A549 (cell line): ENCODE measurements around the gene KIAA2012. TPM values are rescaled to one million over a fixed set of nuclear protein-coding genes. Genes with fewer than 3 reads are reported as not detected.

Experiments used
- ATAC-seq, 2 experiments: fragments of 200-7000 bp in 1 of 2; fragments of >200 bp in 1 of 2; cut with Nextera tagmentation in 1 of 2; cut with Tn5 transposase in 1 of 2; 3 replicates each; pipeline versions ENCODE4 v1.8.0 to v1.9.1; 2018 to 2020; ENCODE audit warnings: mild to moderate bottlenecking in 1 of 2, moderate library complexity in 1 of 2
- CTCF ChIA-PET: fragments of 300-600 bp; sonication (Branson Sonifier 250); formaldehyde crosslinking; extraction: SDS; loops from one replicate; lab custom pipeline; 2021; ENCODE audit warnings: antibody characterized with exemption, inconsistent platforms; lab: Yijun Ruan, JAX
- POLR2A ChIA-PET: fragments of 350-600 bp; formaldehyde crosslinking; extraction: SDS; loops from one replicate; lab custom pipeline; 2021; ENCODE audit warnings: antibody characterized with exemption, inconsistent platforms; lab: Yijun Ruan, JAX
- DNase-seq, 2 experiments: peaks; one replicate each; pipeline versions ENCODE4 v3.0.0 to v3.0.0-alpha.2; 2011 to 2016; ENCODE audit warnings: low read depth in 1 of 2, low spot score in 1 of 2
- FAIRE-seq: peaks from 2 replicates; lab custom pipeline; 2011; peaks lifted over from hg19 to GRCh38; lab: Jason Lieb, UNC
- H3K27ac ChIP-seq, 2 experiments: fragments of >200 bp; sonication (Bioruptor Twin); formaldehyde crosslinking; 3 replicates each; pipeline ENCODE4 v1.5.1; 2016 to 2017
- H3K4me1 ChIP-seq: fragments of >200 bp; sonication (Bioruptor Twin); formaldehyde crosslinking; 3 replicates; pipeline ENCODE4 v1.6.1; 2016
- H3K4me2 ChIP-seq: fragments of >200 bp; sonication (Bioruptor Twin); formaldehyde crosslinking; 3 replicates; pipeline ENCODE4 v1.6.1; 2016
- H3K4me3 ChIP-seq: fragments of >200 bp; sonication (Bioruptor Twin); formaldehyde crosslinking; 3 replicates; pipeline ENCODE4 v1.5.1; 2016
- H3K9me3 ChIP-seq: fragments of >200 bp; sonication (Bioruptor Twin); formaldehyde crosslinking; 3 replicates; pipeline ENCODE4 v1.6.1; 2016
- BHLHE40 ChIP-seq: IDR thresholded peaks from 2 replicates; pipeline ENCODE4 v1.6.1; 2012; ENCODE audit warnings: low read depth, low read length, inconsistent platforms
- CEBPB ChIP-seq, 2 experiments: fragments of >200 bp in 1 of 2; sonication (Bioruptor Twin) in 1 of 2; formaldehyde crosslinking in 1 of 2; IDR thresholded peaks; 2 replicates each; pipeline ENCODE4 v1.6.1; 2012 to 2016
- CHD2 ChIP-seq: fragments of 150-350 bp; IDR thresholded peaks from 2 replicates; pipeline ENCODE4 v1.6.1; 2014; ENCODE audit warnings: low read length; ENCODE audit not compliant: partially characterized antibody
- EHF ChIP-seq: fragments of 250-450 bp; sonication (Bioruptor Pico); IDR thresholded peaks from 2 replicates; pipeline ENCODE4 v1.5.0; 2020; ENCODE audit warnings: mild to moderate bottlenecking
- EP300 ChIP-seq, 2 experiments: fragments of >200 bp; sonication (Bioruptor Twin); formaldehyde crosslinking; IDR thresholded peaks; 2 replicates in 1 of 2; 3 replicates in 1 of 2; pipeline ENCODE4 v1.6.1; 2016 to 2017
- ESRRA ChIP-seq: fragments of 150-350 bp; IDR thresholded peaks from 2 replicates; pipeline ENCODE4 v1.6.1; 2014; ENCODE audit warnings: mild to moderate bottlenecking, low read length, borderline replicate concordance
- FOSL2 ChIP-seq, 2 experiments: fragments of 450-650 bp in 1 of 2; fragments of >200 bp in 1 of 2; sonication (Bioruptor Twin) in 1 of 2; formaldehyde crosslinking; IDR thresholded peaks; 2 replicates each; pipeline versions ENCODE4 v1.5.0 to v1.6.1; 2016 to 2020; ENCODE audit warnings: mild to moderate bottlenecking in 1 of 2, moderate library complexity in 1 of 2
- GATA3 ChIP-seq: IDR thresholded peaks from 2 replicates; pipeline ENCODE4 v1.6.1; 2012; ENCODE audit warnings: borderline replicate concordance
- HOXA7 ChIP-seq: fragments of 250-450 bp; sonication (Bioruptor Pico); IDR thresholded peaks from 2 replicates; pipeline ENCODE4 v1.5.0; 2020; ENCODE audit warnings: mild to moderate bottlenecking, moderate library complexity
- HOXB13 ChIP-seq: fragments of 250-450 bp; sonication (Bioruptor Pico); IDR thresholded peaks from 2 replicates; pipeline ENCODE4 v1.5.0; 2020; ENCODE audit warnings: low read depth, mild to moderate bottlenecking, moderate library complexity
- HOXB5 ChIP-seq: fragments of 250-450 bp; sonication (Bioruptor Pico); IDR thresholded peaks from 2 replicates; pipeline ENCODE4 v1.5.0; 2020; ENCODE audit warnings: mild to moderate bottlenecking, moderate library complexity
- JUN ChIP-seq, 2 experiments: fragments of >200 bp; sonication (Bioruptor Twin); formaldehyde crosslinking; IDR thresholded peaks; 2 replicates in 1 of 2; 3 replicates in 1 of 2; pipeline ENCODE4 v1.6.1; 2016 to 2017
- JUNB ChIP-seq: fragments of >200 bp; sonication (Bioruptor Twin); formaldehyde crosslinking; IDR thresholded peaks from 2 replicates; pipeline ENCODE4 v1.6.1; 2016
- KDM5A ChIP-seq: fragments of 200-600 bp; sonication (generic); IDR thresholded peaks from 2 replicates; pipeline ENCODE4 v1.6.1; 2016; ENCODE audit warnings: antibody characterized with exemption, mild to moderate bottlenecking
- MAZ ChIP-seq: fragments of 150-350 bp; IDR thresholded peaks from 2 replicates; pipeline ENCODE4 v1.6.1; 2014; ENCODE audit warnings: antibody characterized with exemption, low read depth, low read length, borderline replicate concordance
- NFE2L2 ChIP-seq: fragments of 150-350 bp; conservative IDR thresholded peaks from 2 replicates; pipeline ENCODE4 v1.6.1; 2014; ENCODE audit warnings: low read length
- PHF8 ChIP-seq: fragments of 200-600 bp; sonication (generic); IDR thresholded peaks from 2 replicates; pipeline ENCODE4 v1.6.1; 2016; ENCODE audit warnings: low read depth, mild to moderate bottlenecking, antibody characterized with exemption, moderate library complexity, borderline replicate concordance
- POLR2AphosphoS2 ChIP-seq: conservative IDR thresholded peaks from 2 replicates; pipeline ENCODE4 v1.6.1; 2012; ENCODE audit warnings: low read length, improper control_type of control experiment, inconsistent platforms
- RAD21 ChIP-seq, 2 experiments: fragments of >200 bp in 1 of 2; sonication (Bioruptor Twin) in 1 of 2; formaldehyde crosslinking in 1 of 2; IDR thresholded peaks in 1 of 2; conservative IDR thresholded peaks in 1 of 2; 2 replicates in 1 of 2; 3 replicates in 1 of 2; pipeline ENCODE4 v1.6.1; 2012 to 2018; ENCODE audit warnings: inconsistent platforms in 1 of 2
- RARB ChIP-seq: fragments of 250-450 bp; sonication (Bioruptor Pico); IDR thresholded peaks from 2 replicates; pipeline ENCODE4 v1.8.0; 2021; ENCODE audit warnings: mild to moderate bottlenecking, moderate library complexity
- SMC3 ChIP-seq: fragments of >200 bp; sonication (Bioruptor Twin); formaldehyde crosslinking; IDR thresholded peaks from 3 replicates; pipeline ENCODE4 v1.6.1; 2018; ENCODE audit warnings: inconsistent platforms
- SREBF2 ChIP-seq: fragments of 450-650 bp; IDR thresholded peaks from 2 replicates; pipeline ENCODE4 v1.6.1; 2014; ENCODE audit warnings: mild to moderate bottlenecking, moderate library complexity
- TFCP2L1 ChIP-seq: fragments of 250-450 bp; sonication (Bioruptor Pico); IDR thresholded peaks from 2 replicates; pipeline ENCODE4 v1.5.0; 2021; ENCODE audit warnings: mild to moderate bottlenecking
- TP53 ChIP-seq: fragments of 250-450 bp; sonication (Bioruptor Pico); IDR thresholded peaks from 2 replicates; pipeline ENCODE4 v1.5.0; 2021; ENCODE audit warnings: mild to moderate bottlenecking, moderate library complexity
- ZC3H11A ChIP-seq: fragments of 450-650 bp; IDR thresholded peaks from 2 replicates; pipeline ENCODE4 v1.6.1; 2014; ENCODE audit warnings: antibody characterized with exemption, mild to moderate bottlenecking
- ZFP36 ChIP-seq: fragments of 450-650 bp; IDR thresholded peaks from 2 replicates; pipeline ENCODE4 v1.6.1; 2014; ENCODE audit warnings: borderline replicate concordance; ENCODE audit not compliant: partially characterized antibody
- ZNF302 ChIP-seq: fragments of 250-450 bp; sonication (Bioruptor Pico); IDR thresholded peaks from 2 replicates; pipeline ENCODE4 v1.9.0; 2021; ENCODE audit warnings: inconsistent platforms, mild to moderate bottlenecking, moderate library complexity
- WGBS: methylation state at CpG from one replicate; pipeline ENCODE4 v1.1.6; 2017; ENCODE audit errors: missing lambda C conversion rate; 5-methylcytosine and 5-hydroxymethylcytosine counted together
- polyA plus RNA-seq, 4 experiments: library from polyadenylated mRNA; depleted of rRNA in 3 of 4; stranded (reverse); fragments of >200 nt; fragmentation: RNase III in 1 of 4; extraction: RNeasy Plus Mini Kit Qiagen cat#74134 plus additional on column Dnase treatment in 1 of 4; gene quantifications; 2 replicates in 3 of 4; 3 replicates in 1 of 4; pipeline ENCODE4 v1.2.3, GENCODE V29; 2011 to 2017
- TF ChIP-seq, protein P1 (sequence below): fragments of 150-350 bp; IDR thresholded peaks from 2 replicates; pipeline ENCODE4 v1.6.1; 2014; ENCODE audit warnings: low read depth, mild to moderate bottlenecking, low read length
- TF ChIP-seq, protein P2 (sequence below): fragments of >200 bp; sonication (Bioruptor Twin); formaldehyde crosslinking; IDR thresholded peaks from 2 replicates; pipeline ENCODE4 v1.6.1; 2016
- TF ChIP-seq, protein P3 (sequence below): IDR thresholded peaks from 2 replicates; pipeline ENCODE4 v1.6.1; 2012
- TF ChIP-seq, protein P4 (sequence below): fragments of 250-450 bp; sonication (Bioruptor Pico); IDR thresholded peaks from 2 replicates; pipeline ENCODE4 v1.5.0; 2020; ENCODE audit warnings: low read depth, mild to moderate bottlenecking, moderate library complexity
- TF ChIP-seq, protein P5 (sequence below): fragments of 450-650 bp; IDR thresholded peaks from 2 replicates; pipeline ENCODE4 v1.6.1; 2014; ENCODE audit warnings: antibody characterized with exemption

The KIAA2012 gene
- polyA plus RNA-seq, 2 of the 4 experiments (the other 2 are of a cell fraction) = 0.01 to 0.04 TPM

DNA sequence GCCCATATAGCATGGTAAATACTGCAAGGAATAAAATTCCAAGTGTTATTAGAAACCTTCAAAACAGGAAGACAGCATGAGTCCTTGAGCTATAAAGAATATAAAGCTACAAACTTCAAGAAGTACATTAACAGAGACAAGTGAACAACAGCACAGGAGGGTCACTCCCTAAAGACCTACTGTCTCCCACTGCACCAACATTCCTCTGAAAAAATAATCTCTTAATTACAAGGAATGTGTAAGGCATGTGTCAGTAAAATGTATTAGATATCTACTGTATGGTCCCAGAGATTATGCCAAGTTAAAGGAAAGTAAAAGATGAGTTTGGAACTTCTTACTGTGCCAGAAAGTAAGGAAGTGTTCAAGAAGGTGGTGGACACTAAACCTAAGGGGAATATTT, 135.5 kb downstream of the KIAA2012 start:
- TF ChIP-seq PHF8 = no peak
- no peak for TF ChIP-seq JUN (IDR thresholded peaks at IDR 0.05)
- no peak for TF ChIP-seq EP300 (IDR thresholded peaks at IDR 0.05)
- no peak for TF ChIP-seq SMC3
- TF ChIP-seq RARB = no peak
- TF ChIP-seq HOXB5 (CRISPR knock-in tag) = no peak
- TF ChIP-seq RAD21 (conservative IDR thresholded peaks at IDR 0.05 in 1 of 2, IDR thresholded peaks at IDR 0.05 in 1 of 2) = no peak
- no peak for TF ChIP-seq ZC3H11A
- TF ChIP-seq BHLHE40 = no peak
- no peak for TF ChIP-seq HOXA7
- ATAC-seq (no peak), FAIRE-seq (no peak), DNase-seq (no peak)
- Histone ChIP-seq H3K4me3 (no peak overlapping the region), H3K4me1 (no peaks in the 10 kb centered on the region), H3K9me3 (no peaks in the 10 kb centered on the region), H3K27ac (no peak overlapping the region), H3K4me2 (no peak overlapping the region)
- ChIA-PET POLR2A (no interaction called here), CTCF (interaction anchor here (0.6 to 0.9 kb wide), 3 partner anchors 29 to 38 kb away, joined by 3 to 4 read pairs (median 3); no protein-coding TSS in a partner anchor)

DNA sequence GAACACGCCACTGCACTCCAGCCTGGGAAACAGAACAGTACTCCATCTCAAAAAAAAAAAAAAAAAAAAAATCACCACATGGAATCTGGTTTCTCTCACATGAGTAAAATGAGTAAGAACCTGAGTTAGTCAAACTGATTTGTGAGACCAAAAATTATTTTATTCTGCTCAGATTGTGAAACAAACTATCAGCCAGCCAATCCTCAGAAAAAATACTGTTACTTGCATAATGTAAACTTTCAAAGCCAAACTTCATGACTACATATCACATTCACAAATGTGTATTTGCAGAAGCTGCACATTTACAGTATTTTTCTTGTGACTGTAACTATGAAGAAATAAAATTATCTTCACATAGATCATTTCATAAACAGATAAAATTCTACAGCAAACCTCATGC, 142.1 kb downstream of the KIAA2012 start:
- Histone ChIP-seq H3K4me3 (no peak overlapping the region), H3K9me3 (no peaks in the 10 kb centered on the region), H3K4me1 (no peaks in the 10 kb centered on the region), H3K4me2 (no peak overlapping the region), H3K27ac (no peak overlapping the region)
- no peak for TF ChIP-seq ESRRA
- TF ChIP-seq FOSL2 (IDR thresholded peaks at IDR 0.05) = no peak
- no peak for TF ChIP-seq FOSL2 (CRISPR knock-in tag; IDR thresholded peaks at IDR 0.05)
- TF ChIP-seq RAD21 (conservative IDR thresholded peaks at IDR 0.05 in 1 of 2, IDR thresholded peaks at IDR 0.05 in 1 of 2) = no peak
- no peak for TF ChIP-seq POLR2AphosphoS2
- no peak for TF ChIP-seq ZFP36
- TF ChIP-seq, protein P1, sequence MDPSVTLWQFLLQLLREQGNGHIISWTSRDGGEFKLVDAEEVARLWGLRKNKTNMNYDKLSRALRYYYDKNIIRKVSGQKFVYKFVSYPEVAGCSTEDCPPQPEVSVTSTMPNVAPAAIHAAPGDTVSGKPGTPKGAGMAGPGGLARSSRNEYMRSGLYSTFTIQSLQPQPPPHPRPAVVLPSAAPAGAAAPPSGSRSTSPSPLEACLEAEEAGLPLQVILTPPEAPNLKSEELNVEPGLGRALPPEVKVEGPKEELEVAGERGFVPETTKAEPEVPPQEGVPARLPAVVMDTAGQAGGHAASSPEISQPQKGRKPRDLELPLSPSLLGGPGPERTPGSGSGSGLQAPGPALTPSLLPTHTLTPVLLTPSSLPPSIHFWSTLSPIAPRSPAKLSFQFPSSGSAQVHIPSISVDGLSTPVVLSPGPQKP = no peak
- no peak for TF ChIP-seq RARB
- TF ChIP-seq TFCP2L1 (CRISPR knock-in tag) = no peak
- TF ChIP-seq HOXB13 (CRISPR knock-in tag) = no peak
- TF ChIP-seq ZNF302 (CRISPR knock-in tag) = no peak
- no peak for TF ChIP-seq GATA3
- no peak for TF ChIP-seq MAZ
- ATAC-seq = no peak
- DNase-seq = no peak
- ChIA-PET POLR2A (no interaction called here), CTCF (no interaction called here)
- 92% methylated on average over 1 of the region's 1 CpG for WGBS
- FAIRE-seq = no peak

DNA sequence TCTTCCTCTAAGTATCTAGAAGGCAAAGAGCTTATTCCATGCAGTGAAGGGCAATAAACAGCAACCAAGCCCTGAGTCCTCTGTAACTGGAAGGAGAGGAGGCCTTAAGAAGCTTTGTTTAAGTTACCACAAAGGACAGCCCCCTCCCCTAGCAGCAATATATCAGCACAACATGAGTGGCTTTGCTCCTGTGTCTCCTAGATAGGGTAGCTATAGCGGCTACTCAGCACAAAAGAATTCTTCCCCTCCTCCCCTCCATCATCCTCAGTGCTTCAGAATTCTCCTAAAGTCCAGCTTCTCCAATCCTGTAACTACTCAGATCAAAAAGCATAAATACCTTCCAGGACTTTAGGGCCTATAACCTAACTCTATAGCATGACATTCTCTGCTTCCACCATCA, 148.8 kb downstream of the KIAA2012 start:
- Histone ChIP-seq H3K27ac (no peak overlapping the region), H3K4me2 (no peak overlapping the region), H3K4me3 (no peak overlapping the region), H3K4me1 (peaks cover 4% of the 10 kb centered on the region; the same call in 1 of the 3 replicates), H3K9me3 (no peaks in the 10 kb centered on the region)
- POLR2A ChIA-PET = interaction anchor here (0.7 kb wide), 1 partner anchor 414 kb away, joined by 3 read pairs; no protein-coding TSS in a partner anchor
- WGBS = 86% methylated on average over 1 of the region's 1 CpG
- peak; percentile 39 to 42; a peak in 3 of 6 replicates for ATAC-seq
- FAIRE-seq = no peak
- DNase-seq = no peak
- CTCF ChIA-PET = no interaction called here
- TF ChIP-seq PHF8 (no peak), KDM5A (no peak), TP53 (CRISPR knock-in tag) (no peak), EHF (CRISPR knock-in tag) (no peak), SREBF2 (no peak), ESRRA (no peak), RAD21 (conservative IDR thresholded peaks at IDR 0.05 in 1 of 2, IDR thresholded peaks at IDR 0.05 in 1 of 2) (no peak), JUNB (no peak), GATA3 (no peak), NFE2L2 (no peak), FOSL2 (IDR thresholded peaks at IDR 0.05) (no peak), FOSL2 (CRISPR knock-in tag; IDR thresholded peaks at IDR 0.05) (no peak), BHLHE40 (no peak), CEBPB (IDR thresholded peaks at IDR 0.05) (no peak), CHD2 (no peak)
- TF ChIP-seq, protein P1 = no peak
- TF ChIP-seq, protein P2, sequence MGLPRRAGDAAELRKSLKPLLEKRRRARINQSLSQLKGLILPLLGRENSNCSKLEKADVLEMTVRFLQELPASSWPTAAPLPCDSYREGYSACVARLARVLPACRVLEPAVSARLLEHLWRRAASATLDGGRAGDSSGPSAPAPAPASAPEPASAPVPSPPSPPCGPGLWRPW = no peak
- TF ChIP-seq, protein P3, sequence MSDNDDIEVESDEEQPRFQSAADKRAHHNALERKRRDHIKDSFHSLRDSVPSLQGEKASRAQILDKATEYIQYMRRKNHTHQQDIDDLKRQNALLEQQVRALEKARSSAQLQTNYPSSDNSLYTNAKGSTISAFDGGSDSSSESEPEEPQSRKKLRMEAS = no peak
- TF ChIP-seq, protein P4, sequence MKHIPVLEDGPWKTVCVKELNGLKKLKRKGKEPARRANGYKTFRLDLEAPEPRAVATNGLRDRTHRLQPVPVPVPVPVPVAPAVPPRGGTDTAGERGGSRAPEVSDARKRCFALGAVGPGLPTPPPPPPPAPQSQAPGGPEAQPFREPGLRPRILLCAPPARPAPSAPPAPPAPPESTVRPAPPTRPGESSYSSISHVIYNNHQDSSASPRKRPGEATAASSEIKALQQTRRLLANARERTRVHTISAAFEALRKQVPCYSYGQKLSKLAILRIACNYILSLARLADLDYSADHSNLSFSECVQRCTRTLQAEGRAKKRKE (CRISPR knock-in tag) = no peak
- TF ChIP-seq, protein P5, sequence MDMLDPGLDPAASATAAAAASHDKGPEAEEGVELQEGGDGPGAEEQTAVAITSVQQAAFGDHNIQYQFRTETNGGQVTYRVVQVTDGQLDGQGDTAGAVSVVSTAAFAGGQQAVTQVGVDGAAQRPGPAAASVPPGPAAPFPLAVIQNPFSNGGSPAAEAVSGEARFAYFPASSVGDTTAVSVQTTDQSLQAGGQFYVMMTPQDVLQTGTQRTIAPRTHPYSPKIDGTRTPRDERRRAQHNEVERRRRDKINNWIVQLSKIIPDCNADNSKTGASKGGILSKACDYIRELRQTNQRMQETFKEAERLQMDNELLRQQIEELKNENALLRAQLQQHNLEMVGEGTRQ = no peak
